GM18520 (cell line): Measurements from ENCODE around the gene KDSR.
"Not testable (repeated sequence)": the region's sequence is repeated elsewhere in the genome, so short reads cannot be mapped to it uniquely, and the experiment has no call there.

Experiments
- ATAC-seq: cut with Tn5 transposase; IDR thresholded peaks from one replicate; pipeline ENCODE4 v1.9.1; 2021; ENCODE audit not compliant: unreplicated experiment

Gene KDSR

GRCh38 chr18:63366213-63367052 is 573 bp downstream of the KDSR start:
- peak; percentile 5 for ATAC-seq

- no peak for ATAC-seq
These were observed 1.2 kb downstream of the KDSR start for GRCh38 chr18:63365876-63366212.

DNA sequence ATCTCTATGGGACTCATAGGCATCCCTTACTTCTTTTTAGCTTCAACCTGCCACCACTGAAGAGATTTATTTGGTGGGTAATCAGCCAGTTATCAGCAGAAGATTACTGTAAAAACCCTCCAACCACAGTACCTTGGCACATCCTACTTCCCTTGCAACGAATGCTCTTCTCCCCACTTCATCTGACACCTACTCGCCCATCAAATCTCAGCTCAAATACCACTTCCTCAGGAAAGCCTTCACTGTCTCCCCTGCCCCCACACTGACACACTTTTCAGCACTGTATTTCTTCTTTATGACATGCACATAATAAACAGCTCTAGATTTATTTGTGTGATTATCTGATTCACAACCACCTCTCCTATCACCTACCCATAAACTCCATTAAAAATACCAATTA is 3.1 kb downstream of the KDSR start:
- no peak for ATAC-seq

DNA sequence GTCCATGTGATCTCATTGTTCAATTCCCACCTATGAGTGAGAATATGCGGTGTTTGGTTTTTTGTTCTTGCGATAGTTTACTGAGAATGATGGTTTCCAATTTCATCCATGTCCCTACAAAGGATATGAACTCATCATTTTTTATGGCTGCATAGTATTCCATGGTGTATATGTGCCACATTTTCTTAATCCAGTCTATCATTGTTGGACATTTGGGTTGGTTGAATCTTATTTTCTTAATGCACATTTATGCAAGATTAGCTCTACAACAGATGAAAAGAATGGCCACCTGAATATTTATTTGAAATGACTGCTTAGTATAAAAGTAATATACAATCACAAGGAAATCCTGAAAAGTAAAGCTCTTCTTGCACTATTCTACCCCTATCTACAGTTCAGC is 3.6 kb downstream of the KDSR start:
- not testable (repeated sequence) for ATAC-seq

DNA sequence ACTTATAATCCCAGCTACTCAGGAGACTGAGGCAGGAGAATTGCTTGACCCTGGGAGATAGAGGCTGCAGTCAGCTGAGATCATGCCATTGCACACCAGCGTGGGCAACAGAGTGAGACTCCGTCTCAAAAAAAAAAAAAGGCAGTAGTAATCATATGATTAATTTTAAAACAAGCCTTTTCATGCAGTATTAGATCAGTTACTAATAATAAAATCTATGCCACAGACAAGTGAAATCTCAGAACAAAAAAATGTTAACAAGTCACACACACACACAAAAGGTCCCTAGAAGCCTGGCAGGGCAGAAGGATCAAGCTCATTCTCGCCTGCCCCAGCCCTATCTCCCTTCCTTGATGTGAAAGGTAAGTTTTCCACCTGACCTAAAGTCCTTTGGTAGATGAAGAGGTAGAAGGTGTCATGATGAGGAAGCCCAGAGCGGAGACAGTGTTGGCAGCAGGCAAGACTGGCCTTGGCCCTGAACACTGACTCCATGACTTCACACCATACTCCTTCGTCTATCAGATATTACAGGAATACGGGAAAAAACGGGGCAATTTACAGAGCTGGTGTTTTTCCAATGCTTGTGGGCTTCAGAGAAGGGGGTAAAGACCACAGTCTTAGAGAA is 10.6 kb downstream of the KDSR start:
- ATAC-seq: no peak

DNA sequence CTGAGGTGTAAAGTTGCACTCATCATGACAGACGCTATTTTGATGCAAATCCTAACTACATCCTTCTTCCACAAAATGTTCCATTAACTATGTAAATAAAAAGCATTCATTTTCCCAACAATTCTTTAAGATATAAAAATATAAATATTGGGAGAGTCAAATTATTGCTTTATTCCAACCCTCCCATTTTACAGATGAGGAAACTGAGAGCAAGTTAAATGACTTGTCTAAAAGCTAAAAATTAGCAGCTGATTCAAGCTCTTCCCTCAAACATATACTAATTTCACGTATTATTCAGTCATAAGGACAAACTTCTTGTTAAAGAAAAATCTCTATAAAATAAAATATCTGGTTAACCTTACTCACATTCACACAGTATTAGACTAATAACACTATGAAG is 16.8 kb downstream of the KDSR start:
- ATAC-seq: no peak

DNA sequence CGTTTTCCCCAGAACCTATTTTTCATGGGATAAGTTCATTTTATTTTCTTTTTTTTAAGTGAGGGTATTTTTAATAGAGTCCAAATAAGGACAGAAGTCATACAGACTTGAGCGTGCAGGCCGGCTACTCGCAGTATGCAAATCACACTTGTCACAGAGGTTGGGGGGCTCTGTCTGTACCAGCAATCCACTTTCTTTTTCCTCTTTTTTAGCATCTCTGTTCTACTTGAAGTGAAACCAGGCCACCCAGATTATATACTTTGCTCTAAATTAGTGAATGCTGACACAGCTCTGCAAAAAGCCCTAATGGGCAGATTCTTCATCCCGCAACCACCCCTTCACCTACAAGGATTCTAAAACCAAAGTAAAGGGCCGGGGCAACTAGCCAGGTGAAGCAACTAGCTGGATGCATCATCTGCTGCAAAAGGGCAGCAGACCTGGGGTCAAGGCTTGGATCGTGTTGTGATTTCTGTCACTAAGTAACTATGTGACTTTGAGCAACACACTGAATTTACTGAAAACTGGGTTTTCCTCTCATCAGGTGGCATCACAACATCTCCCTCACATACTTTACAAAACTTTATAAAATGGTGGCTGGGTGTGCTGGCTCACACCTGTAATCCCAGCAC is 18.4 kb downstream of the KDSR start:
- no peak for ATAC-seq

GRCh38 chr18:63346480-63347183 is 20.4 kb downstream of the KDSR start:
- ATAC-seq: no peak

GRCh38 chr18:63346031-63346430 is 21.0 kb downstream of the KDSR start:
- no peak for ATAC-seq

GRCh38 chr18:63344918-63345317 is 22.1 kb downstream of the KDSR start:
- no peak for ATAC-seq

DNA sequence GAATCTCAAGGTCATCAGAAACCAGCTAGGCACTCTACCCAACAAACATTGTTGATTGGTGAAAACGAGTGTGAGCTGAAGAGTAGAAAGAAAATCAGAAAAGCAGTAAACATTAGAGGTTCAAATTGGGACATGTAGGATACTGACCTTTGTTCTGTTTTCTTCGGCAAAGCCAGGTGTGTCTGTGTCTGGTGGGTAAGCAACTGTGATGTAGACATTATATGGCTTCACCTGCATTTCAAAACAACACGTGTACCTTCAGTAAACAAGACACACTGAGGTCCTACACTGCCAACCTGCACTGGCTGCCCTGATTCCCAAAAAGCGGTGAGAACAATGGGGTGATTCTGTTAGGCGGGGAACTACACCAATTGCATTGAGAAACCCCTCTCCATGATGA is 22.7 kb downstream of the KDSR start:
- ATAC-seq: no peak

DNA sequence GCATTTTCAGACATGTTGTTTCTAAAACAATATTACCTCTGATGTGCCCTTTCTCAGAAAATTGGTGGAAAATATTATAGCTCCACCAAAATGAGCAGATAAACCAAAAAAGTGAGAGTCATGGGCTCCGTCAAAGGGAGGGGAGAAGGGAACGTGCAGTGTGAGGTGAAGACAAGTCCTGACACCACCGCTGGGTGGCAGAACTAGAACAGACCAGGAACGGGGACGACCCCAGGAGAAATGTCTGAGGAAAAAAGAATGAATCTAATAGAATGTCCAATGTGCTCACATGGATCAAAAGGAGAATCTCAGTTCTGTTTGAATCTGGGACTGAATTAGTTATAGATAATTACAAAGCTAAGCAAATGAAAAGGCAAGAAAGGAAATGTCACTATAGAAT is 24.8 kb downstream of the KDSR start:
- no peak for ATAC-seq

- no peak for ATAC-seq
These were observed 27.0 kb downstream of the KDSR start for GRCh38 chr18:63339920-63340484.

GRCh38 chr18:63336366-63337099 is 30.5 kb downstream of the KDSR start:
- ATAC-seq: no peak

DNA sequence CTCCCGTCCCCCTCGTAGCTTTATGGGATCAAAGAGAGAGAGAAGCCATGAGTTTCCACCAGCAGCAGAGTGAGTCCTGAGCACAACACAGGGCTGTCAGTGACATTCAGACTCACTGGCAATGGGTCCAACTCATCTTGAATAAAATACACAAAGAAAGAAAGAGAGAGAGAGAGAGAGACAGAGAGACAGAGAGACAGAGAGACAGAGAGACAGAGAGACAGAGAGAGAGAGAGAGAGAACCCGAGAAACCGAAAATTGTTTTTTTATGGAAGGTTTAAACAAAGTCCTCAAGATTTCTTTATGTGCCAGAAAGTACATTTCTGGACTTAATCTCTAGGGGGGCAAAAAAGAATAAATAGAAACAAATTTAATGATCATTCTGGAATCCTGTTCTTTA is 35.9 kb downstream of the KDSR start:
- ATAC-seq: no peak

DNA sequence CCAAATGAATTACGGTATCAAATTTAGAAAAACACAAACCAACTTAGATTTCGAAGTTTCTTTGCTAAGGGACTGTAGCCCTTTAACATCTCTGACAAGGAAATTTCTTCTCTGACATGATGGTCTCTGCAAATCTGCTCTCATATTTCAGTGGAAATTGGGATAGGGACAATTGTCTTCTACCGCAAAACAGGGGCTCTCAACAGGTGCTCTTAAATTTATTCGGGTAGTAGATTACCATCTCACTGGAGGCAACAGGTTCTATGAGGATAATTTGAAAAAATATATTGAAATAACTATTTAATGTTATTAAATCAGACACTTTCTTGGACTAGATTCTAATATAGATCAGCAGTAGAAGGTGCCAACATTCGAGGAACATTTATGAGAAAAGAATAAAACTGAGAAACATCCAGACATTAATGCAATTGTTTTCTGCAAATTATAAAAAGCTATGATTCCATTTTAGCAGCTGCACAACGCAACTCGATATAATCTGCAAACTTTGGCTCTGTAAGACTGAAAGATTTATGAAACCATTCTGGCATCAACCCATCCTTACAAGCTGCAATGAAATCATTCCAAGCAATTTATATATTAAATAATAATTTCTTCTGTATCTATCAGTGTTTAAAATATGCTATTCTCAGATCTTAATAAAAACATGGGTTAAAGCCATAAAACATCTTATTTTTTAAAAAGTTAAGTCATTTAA is 37.4 kb downstream of the KDSR start:
- ATAC-seq: no peak

DNA sequence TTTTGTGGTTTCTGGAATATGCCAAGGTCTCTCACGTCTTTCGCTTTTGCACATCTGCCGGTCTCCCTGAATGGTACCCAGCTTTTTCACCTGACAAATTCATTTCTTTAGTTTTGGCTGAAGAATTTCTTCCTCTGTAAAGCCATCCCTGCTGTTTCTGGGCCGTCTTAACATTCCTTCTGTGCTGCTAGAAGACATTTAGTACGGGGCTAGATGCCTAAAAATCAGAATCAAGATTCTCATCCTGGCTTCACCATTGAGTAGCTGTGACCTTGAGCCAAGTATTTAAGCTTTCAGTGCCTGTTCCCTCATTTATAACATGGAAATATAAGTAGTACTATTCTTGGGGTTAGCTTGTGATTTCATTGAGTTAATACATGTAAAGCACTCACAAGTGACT is 41.0 kb downstream of the KDSR start:
- no peak for ATAC-seq

GRCh38 chr18:63325086-63325686 is 41.8 kb downstream of the KDSR start:
- ATAC-seq: no peak

DNA sequence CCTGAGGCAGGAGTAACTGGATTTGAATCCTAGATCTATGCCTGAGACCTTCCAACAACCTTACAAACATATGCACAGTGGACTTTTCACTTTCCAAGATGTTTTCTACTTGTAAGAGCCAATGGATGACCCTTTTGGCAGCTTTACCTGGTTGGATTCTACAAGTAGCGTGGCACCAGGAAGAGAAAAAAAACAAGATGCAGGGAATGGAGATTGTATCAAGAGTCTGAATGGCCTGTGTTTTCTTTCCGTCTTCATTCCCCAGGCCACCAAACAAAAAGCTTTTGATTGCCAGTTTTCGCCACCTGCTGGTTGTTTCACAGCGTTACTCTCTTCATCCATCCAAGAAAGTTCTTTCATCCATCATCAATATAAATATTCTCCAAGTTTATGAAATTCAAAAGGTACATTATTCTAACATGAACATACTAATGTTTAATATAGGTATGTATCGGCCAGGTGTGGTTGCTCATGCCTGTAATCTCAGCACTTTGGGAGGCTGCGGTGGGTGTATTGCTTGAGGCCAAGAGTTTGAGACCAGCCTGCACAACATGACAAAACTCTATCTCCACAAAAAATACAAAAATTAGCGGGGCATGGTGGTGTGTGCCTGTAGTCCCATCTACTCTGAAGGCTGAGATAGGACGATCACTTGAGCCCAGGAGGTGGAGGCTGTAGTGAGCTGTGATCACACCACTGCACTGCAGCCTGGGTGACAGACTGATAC is 43.9 kb downstream of the KDSR start:
- no peak for ATAC-seq
